Kidney capillary endothelial cell (primary cell): Measurements from ENCODE around the gene TRIM52.

ENCODE experiments used
- DNase-seq: peaks from one replicate; pipeline ENCODE4 v3.0.0-alpha.2; 2018; ENCODE audit warnings: low spot score

The TRIM52 gene

DNA sequence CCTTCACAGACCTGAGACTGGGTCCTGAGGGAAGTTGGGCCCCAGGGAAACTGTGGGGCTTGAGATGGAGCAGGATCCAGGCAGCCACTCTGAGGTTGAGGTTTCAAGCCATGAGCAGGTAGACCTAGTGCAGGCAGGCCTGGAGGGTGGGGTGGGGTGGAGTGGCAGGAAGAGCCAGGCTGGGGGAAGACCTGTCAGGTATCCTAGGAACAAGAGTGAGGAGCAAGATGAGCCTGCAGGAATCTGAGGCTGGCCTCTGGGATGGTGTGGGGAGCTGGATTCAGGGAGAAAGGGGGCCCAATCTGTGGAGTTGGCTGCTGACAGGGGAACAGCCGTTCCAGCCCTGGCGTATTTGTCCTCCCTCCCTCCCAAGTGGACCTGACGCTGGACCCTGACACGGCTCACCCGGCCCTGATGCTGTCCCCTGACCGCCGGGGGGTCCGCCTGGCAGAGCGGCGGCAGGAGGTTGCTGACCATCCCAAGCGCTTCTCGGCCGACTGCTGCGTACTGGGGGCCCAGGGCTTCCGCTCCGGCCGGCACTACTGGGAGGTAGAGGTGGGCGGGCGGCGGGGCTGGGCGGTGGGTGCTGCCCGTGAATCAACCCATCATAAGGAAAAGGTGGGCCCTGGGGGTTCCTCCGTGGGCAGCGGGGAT lies 27.0 kb downstream of the TRIM52 start:
- DNase-seq: no peak

- DNase-seq: no peak
Observed at GRCh38 chr5:181233088-181233800, 27.7 kb downstream of the TRIM52 start.

- DNase-seq: no peak
Observed at GRCh38 chr5:181232593-181232992, 28.4 kb downstream of the TRIM52 start.

GRCh38 chr5:181231432-181231831 lies 29.5 kb downstream of the TRIM52 start:
- DNase-seq: no peak

DNA sequence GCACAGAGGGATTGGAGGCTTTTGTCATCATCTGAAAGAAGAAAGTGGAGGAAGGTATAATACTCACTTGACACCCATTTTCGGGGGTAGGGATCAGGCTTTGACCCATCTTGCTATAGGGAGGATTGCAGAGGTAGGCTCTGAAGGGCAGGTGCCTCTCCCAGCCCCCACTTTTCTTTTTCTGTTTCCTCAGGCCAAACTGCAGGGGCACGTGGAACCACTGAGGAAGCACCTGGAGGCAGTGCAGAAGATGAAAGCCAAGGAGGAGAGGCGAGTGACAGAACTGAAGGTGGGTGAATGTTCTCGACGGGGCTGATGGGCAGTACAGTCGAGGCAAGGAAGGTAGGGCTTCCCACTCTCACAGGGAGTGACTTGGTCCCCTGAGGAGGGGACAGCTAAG lies 30.4 kb downstream of the TRIM52 start:
- no peak for DNase-seq

DNA sequence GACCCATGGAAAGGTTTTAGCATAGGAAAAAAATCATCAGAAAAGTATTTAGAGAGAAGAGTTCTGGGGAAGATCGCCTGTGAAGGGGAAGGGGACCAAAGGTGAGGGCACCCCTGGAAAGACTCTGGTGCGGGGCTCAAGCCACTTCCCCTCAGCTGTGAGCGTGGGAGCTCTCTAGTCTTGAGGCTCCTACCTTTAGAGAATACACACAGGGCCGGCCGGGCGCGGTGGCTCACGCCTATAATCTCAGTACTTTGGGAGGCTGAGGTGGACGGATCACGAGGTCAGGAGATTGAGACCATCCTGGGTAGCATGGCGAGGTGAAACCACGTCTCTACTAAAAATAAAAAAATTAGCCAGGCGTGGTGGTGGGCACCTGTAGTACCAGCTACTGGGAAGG lies 30.9 kb downstream of the TRIM52 start:
- no peak for DNase-seq

- no peak for DNase-seq
Observed at GRCh38 chr5:181224390-181225229, 36.3 kb downstream of the TRIM52 start.

DNA sequence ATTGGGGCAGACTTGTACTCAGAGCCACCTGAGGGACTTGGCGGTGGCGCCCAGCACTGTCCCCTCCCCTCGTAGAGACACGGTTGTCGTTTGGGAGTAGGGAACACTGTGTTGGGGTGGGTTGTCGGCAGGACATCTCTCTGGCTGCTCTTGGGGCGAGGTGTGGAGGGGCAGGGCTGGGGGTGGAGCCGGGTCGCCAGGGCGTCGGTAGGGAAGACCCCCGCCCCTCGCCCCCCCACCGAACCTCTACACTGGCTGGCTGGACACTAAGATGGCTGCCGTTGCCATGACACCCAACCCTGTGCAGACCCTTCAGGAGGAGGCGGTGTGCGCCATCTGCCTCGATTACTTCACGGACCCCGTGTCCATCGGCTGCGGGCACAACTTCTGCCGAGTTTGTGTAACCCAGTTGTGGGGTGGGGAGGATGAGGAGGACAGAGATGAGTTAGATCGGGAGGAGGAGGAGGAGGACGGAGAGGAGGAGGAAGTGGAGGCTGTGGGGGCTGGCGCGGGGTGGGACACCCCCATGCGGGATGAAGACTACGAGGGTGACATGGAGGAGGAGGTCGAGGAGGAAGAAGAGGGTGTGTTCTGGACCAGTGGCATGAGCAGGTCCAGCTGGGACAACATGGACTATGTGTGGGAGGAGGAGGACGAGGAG lies 37.1 kb downstream of the TRIM52 start:
- DNase-seq: no peak

- peak; percentile 98 for DNase-seq
Observed at GRCh38 chr5:181223058-181223728, 37.8 kb downstream of the TRIM52 start, which contains the start of gene TRIM41. Gene TRIM41 (plus strand): TSS chr5:181223281. CDS start chr5:181224000, 719 bp downstream.

GRCh38 chr5:181222630-181223057 lies 38.3 kb downstream of the TRIM52 start:
- no peak for DNase-seq

DNA sequence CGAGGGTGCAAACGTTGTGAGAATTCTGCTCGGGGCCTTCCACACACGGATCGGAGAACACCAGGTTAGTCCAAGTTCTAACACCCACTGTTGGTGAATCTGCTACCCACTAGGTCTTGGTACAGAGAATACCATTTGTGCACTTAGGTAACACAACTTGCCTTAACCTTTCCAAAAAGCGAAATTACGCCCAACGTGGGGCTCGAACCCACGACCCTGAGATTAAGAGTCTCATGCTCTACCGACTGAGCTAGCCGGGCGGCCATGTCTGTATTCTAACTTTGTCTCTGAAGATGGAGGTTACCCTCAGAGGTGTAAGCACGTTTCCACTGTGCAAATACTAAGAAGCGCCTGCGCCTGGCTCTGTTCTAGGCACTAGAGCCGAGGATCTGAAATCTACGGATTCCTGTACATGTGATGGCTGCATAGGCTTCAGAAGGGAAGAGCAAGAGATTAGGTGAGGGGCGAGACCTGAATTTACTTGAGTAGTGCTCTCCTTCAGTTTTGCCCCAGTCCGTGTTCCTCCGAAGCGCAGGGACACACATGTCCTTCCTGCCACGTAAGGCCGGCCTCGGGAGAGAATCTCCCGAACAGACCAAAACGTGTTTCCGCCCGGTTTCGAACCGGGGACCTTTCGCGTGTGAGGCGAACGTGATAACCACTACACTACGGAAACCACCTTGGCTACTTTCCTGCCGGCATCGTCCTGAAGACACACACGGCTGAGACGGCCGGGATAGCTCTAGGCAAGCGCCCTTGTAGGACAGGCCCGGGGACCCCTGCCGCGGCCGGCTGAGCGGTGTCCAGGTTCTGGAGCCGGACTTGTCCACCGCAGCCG lies 38.9 kb downstream of the TRIM52 start:
- peak; percentile 91 for DNase-seq

- no peak for DNase-seq
Observed at GRCh38 chr5:181221105-181221791, 39.7 kb downstream of the TRIM52 start.

DNA sequence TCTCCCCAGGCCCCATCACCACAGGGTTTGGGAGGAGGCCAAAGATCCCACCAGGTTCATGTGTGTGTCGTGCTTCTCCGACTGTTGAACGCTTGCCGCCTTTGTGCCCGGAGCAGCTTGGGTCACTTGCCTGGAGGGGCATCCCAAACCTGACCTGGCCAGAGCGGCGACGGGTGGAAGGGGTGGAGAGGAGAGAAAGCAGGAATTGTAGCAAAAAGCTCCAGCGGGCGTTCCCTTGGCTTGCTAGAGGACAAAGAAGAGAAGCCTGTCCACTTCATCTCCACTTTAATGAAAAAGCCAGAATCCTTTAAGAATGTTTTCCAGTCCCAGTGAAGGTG lies 40.8 kb downstream of the TRIM52 start:
- DNase-seq: no peak

- no peak for DNase-seq
Observed at GRCh38 chr5:181219262-181220177, 41.4 kb downstream of the TRIM52 start.

- DNase-seq: no peak
Observed at GRCh38 chr5:181218795-181219124, 42.2 kb downstream of the TRIM52 start.

DNA sequence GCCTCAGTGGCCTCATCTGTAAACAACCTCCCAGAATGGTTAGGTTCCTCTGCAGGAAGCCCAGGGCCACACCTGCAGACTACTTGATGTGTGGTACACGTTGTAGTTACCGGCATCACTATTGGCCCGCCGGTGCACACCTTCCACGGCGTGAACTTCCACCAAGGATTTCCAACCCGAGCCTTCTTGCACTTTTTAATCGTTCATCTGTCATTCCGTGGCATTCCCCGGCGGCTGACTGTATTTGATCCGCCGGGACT lies 43.2 kb downstream of the TRIM52 start:
- no peak for DNase-seq

GRCh38 chr5:181217111-181217802 lies 43.7 kb downstream of the TRIM52 start:
- no peak for DNase-seq

DNA sequence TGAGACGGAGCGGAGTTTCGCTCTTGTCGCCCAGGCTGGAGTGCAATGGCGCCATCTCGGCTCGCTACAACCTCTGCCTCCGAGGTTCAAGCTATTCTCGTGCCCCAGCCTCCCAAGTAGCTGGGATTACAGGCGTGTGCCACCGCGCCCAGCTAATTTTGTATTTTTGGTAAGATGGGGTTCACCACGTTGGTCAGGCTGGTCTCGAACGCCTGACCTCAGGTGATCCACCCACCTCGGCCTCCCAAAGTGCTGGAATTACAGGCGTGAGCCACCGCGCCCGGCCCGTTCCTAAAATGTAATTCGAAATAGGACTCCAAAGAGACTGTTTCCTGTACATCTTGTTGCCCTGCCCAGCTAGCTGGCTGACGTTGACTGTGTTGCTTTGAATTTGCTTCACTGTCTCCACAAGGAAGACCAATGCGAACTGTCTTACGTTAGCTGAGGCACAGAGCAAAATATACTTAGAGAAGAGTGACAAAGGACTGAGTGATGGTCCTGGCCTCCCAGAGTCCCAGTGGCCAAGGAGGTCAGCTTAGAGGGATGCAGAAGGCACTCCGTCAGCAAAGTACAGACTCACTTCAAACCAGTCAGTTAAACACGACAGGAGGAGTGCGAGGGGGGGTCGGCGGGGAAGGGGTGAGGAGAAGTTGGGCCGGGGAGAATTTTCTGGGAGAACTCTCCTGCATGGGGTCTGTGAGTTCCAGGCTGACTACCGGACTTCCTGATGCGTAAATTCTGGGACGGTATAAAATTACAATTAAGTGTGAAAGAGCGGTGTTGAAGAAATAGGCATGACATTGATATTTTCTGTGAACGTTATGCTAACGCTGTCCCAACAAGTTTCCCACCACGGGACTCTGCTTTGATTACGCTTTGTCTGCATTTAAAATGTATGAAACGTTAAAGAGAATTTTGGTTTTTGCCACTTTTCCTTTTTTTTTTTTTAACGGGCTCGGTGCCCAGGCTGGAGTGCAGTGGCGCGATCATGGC lies 44.6 kb downstream of the TRIM52 start:
- no peak for DNase-seq
